GM18951 (cell line): ENCODE results near the gene TTC27.
"Not testable (repeated sequence)": the region's sequence is repeated elsewhere in the genome, so short reads cannot be mapped to it uniquely, and the experiment has no call there.

Source experiments
- POLR2A ChIP-seq: IDR thresholded peaks from 4 replicates; pipeline ENCODE4 v1.6.1; 2011; ENCODE audit warnings: mild to moderate bottlenecking; ENCODE audit not compliant: insufficient read length, insufficient read depth; ENCODE audit errors: extremely low read depth
- in situ Hi-C: fragments of 300-500 bp; cut with MboI; formaldehyde crosslinking; loops from one replicate; pipeline ENCODE4 v1.12.0; 2022; ENCODE audit warnings: low sequenced_read_pairs, mixed read lengths, inconsistent platforms; ENCODE audit not compliant: unreplicated experiment

Gene TTC27

GRCh38 chr2:32741575-32741974, 113.7 kb downstream of the TTC27 start:
- in situ Hi-C loops = no loop called here
- no peak for TF ChIP-seq POLR2A

GRCh38 chr2:32742376-32742775, 114.5 kb downstream of the TTC27 start:
- in situ Hi-C loops = no loop called here
- TF ChIP-seq POLR2A = no peak

GRCh38 chr2:32743480-32744236, 115.8 kb downstream of the TTC27 start:
- in situ Hi-C loops = no loop called here
- no peak for TF ChIP-seq POLR2A

GRCh38 chr2:32745191-32745590, 117.3 kb downstream of the TTC27 start:
- no peak for TF ChIP-seq POLR2A
- in situ Hi-C loops = no loop called here

GRCh38 chr2:32745675-32746074, 117.8 kb downstream of the TTC27 start:
- no peak for TF ChIP-seq POLR2A

GRCh38 chr2:32746669-32747068, 118.8 kb downstream of the TTC27 start:
- no peak for TF ChIP-seq POLR2A
- in situ Hi-C loops = no loop called here

More at GRCh38 chr2:32745675-32746074, 117.8 kb downstream of the TTC27 start:
- in situ Hi-C loops = no loop called here

GRCh38 chr2:32748158-32748557, 120.3 kb downstream of the TTC27 start:
- in situ Hi-C loops = no loop called here
- TF ChIP-seq POLR2A = no peak

GRCh38 chr2:32750880-32751279, 123.0 kb downstream of the TTC27 start:
- in situ Hi-C loops = no loop called here
- no peak for TF ChIP-seq POLR2A

GRCh38 chr2:32752205-32752604, 124.4 kb downstream of the TTC27 start:
- TF ChIP-seq POLR2A = no peak
- in situ Hi-C loops = no loop called here

- TF ChIP-seq POLR2A = no peak
- in situ Hi-C loops = no loop called here
Observed at GRCh38 chr2:32752952-32753351, 125.1 kb downstream of the TTC27 start.

- in situ Hi-C loops = not testable (repeated sequence)
Observed at GRCh38 chr2:32754676-32755075, 126.8 kb downstream of the TTC27 start.

- in situ Hi-C loops = no loop called here
- no peak for TF ChIP-seq POLR2A
Observed at GRCh38 chr2:32755666-32756065, 127.8 kb downstream of the TTC27 start.

- in situ Hi-C loops = no loop called here
Observed at GRCh38 chr2:32756074-32756727, 128.4 kb downstream of the TTC27 start.

GRCh38 chr2:32758232-32758631, 130.4 kb downstream of the TTC27 start:
- TF ChIP-seq POLR2A = no peak
- in situ Hi-C loops = no loop called here

More at GRCh38 chr2:32756074-32756727, 128.4 kb downstream of the TTC27 start:
- no peak for TF ChIP-seq POLR2A
